ENCODE results near the gene KRTAP4-4. TPM values are rescaled to one million over a fixed set of nuclear protein-coding genes. Genes with fewer than 3 reads are reported as not detected.

Gene KRTAP4-4
- total and polyA plus RNA-seq, 9 of the 15 experiments (the other 6 are each of a cell fraction or from before 2014, with no cell fraction given): not detected

GRCh38 chr17:41149652-41149985 is 10.9 kb downstream of the KRTAP4-4 start, which contains the start of gene KRTAP4-5:
Gene KRTAP4-5 (minus strand): TSS chr17:41149825. CDS start chr17:41149767, 58 bp downstream.
- no peak for FAIRE-seq
- POLR2A ChIA-PET: no interaction called here
- WGBS (ENCODE audit: insufficient coverage, low coverage, missing lambda C conversion rate): 0% methylated on average over 2 of the region's 2 CpGs
- BruUV-seq (replicated peaks): no TSS peak
- no peak within 1 kb of the TSS for H3K4me3 ChIP-seq
- H2AFZ ChIP-seq (ENCODE audit: low read depth, low read length): no peak within 1 kb of the TSS
- no peaks in the 10 kb centered on the region for H3K4me1 ChIP-seq (replicated peaks in 1 of 2; ENCODE audit: control insufficient read depth in 2 of 2, insufficient read depth in 2 of 2, low read length in 2 of 2)
- H3K9ac ChIP-seq (ENCODE audit: insufficient read depth in 1 of 2, low read depth in 2 of 2, low read length in 2 of 2): no peak within 1 kb of the TSS
- no peaks in the 10 kb centered on the region for H3K9me3 ChIP-seq (replicated peaks; ENCODE audit: control insufficient read depth, insufficient read depth, low read depth, low read length)
- no peak for ATAC-seq
- no peak for DNase-seq (ENCODE audit: extremely low read depth in 1 of 4, low spot score in 3 of 4)
- H3K4me2 ChIP-seq (ENCODE audit: insufficient read depth, low read length): no peak within 1 kb of the TSS
- intact Hi-C loops (cut with micrococcal nuclease) (no loop called here), in situ Hi-C loops (cut with MboI) (no loop called here)
- no peak for TF ChIP-seq RBM25 (IDR thresholded peaks at IDR 0.05; ENCODE audit: low read depth, low read length, severe bottlenecking)
- no peak for TF ChIP-seq ZNF707 (CRISPR knock-in tag; conservative IDR thresholded peaks at IDR 0.05)
- no peak for TF ChIP-seq RFX7 (CRISPR knock-in tag; IDR thresholded peaks at IDR 0.05)
- no peak for TF ChIP-seq MCM2 (IDR thresholded peaks at IDR 0.05; ENCODE audit: low read depth)
- TF ChIP-seq ZKSCAN8 (CRISPR knock-in tag; IDR thresholded peaks at IDR 0.05): no peak
- no peak for TF ChIP-seq FOXP1 (CRISPR knock-in tag; IDR thresholded peaks at IDR 0.05)
- no peak for TF ChIP-seq POLR2G (IDR thresholded peaks at IDR 0.05; ENCODE audit: low read depth, low read length)
- no peak for TF ChIP-seq HDAC6 (IDR thresholded peaks at IDR 0.05; ENCODE audit: low read depth, low read length)
- no peak for TF ChIP-seq PKNOX1 (IDR thresholded peaks at IDR 0.05)
- no peak for TF ChIP-seq ELF1 (tag; IDR thresholded peaks at IDR 0.05)
- no peak for TF ChIP-seq EWSR1 (IDR thresholded peaks at IDR 0.05; ENCODE audit: borderline replicate concordance, low read depth, partially characterized antibody)
- TF ChIP-seq, protein P1, sequence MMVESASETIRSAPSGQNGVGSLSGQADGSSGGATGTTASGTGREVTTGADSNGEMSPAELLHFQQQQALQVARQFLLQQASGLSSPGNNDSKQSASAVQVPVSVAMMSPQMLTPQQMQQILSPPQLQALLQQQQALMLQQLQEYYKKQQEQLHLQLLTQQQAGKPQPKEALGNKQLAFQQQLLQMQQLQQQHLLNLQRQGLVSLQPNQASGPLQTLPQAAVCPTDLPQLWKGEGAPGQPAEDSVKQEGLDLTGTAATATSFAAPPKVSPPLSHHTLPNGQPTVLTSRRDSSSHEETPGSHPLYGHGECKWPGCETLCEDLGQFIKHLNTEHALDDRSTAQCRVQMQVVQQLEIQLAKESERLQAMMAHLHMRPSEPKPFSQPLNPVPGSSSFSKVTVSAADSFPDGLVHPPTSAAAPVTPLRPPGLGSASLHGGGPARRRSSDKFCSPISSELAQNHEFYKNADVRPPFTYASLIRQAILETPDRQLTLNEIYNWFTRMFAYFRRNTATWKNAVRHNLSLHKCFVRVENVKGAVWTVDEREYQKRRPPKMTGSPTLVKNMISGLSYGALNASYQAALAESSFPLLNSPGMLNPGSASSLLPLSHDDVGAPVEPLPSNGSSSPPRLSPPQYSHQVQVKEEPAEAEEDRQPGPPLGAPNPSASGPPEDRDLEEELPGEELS (CRISPR knock-in tag; IDR thresholded peaks at IDR 0.05; ENCODE audit: borderline replicate concordance): no peak
- TF ChIP-seq ZKSCAN1 (IDR thresholded peaks at IDR 0.05; ENCODE audit: low read depth, low read length): no peak
- no peak for TF ChIP-seq MTF1 (CRISPR knock-in tag; IDR thresholded peaks at IDR 0.05; ENCODE audit: borderline replicate concordance)
- no peak for TF ChIP-seq ZNF695 (CRISPR knock-in tag; IDR thresholded peaks at IDR 0.05)
- TF ChIP-seq TCF15 (CRISPR knock-in tag; IDR thresholded peaks at IDR 0.05): no peak
- no peak for TF ChIP-seq PCBP1 (IDR thresholded peaks at IDR 0.05; ENCODE audit: low read depth, low read length, poor library complexity, severe bottlenecking)
- TF ChIP-seq ZNF212 (CRISPR knock-in tag; IDR thresholded peaks at IDR 0.05): no peak
- TF ChIP-seq PHF21A (IDR thresholded peaks at IDR 0.05; ENCODE audit: borderline replicate concordance, low read depth): no peak
- H4K20me1 ChIP-seq (replicated peaks; ENCODE audit: control insufficient read depth, insufficient read depth, low read length): no peaks in the 10 kb centered on the region
- no peaks in the 10 kb centered on the region for H3K79me2 ChIP-seq (ENCODE audit: control insufficient read depth, insufficient read depth, low read length)
- no peaks in the 10 kb centered on the region for H3K9me1 ChIP-seq (ENCODE audit: control insufficient read depth, insufficient read depth, low read length)
- CTCF ChIA-PET (ENCODE audit: low intra/inter-chr PET ratio): no interaction called here
- H3K27ac ChIP-seq (ENCODE audit: extremely low read depth, low read depth, low read length): no peak within 1 kb of the TSS
- H3K36me3 ChIP-seq (ENCODE audit: control insufficient read depth, insufficient read depth, low read length): no peaks in the 10 kb centered on the region
- no peaks in the 10 kb centered on the region; a peak in 1 of 5 replicates for H3K27me3 ChIP-seq (ENCODE audit: control insufficient read depth in 2 of 2, insufficient read depth in 2 of 2, low read length in 2 of 2)

Data from K562 (cell line).